Activated B cell treated with CpG ODN at 0.5 μM for 24 hours (primary cell): Measurements from ENCODE around the gene GABPB1. TPM values are rescaled to one million over a fixed set of nuclear protein-coding genes. Genes with fewer than 3 reads are reported as not detected.

Experiments
- ATAC-seq: fragments of 200-7000 bp; cut with Tn5 transposase; one replicate; pipeline ENCODE4 v1.10.0; 2021; ENCODE audit warnings: low read depth, mild to moderate bottlenecking, moderate library complexity
- CTCF ChIA-PET: fragments of 350-600 bp; sonication (Branson Sonifier 250); formaldehyde crosslinking; loops from one replicate; lab custom pipeline; 2021; ENCODE audit warnings: antibody characterized with exemption; lab: Charles Lee
- POLR2A ChIA-PET: fragments of 350-600 bp; sonication (Branson Sonifier 250); formaldehyde crosslinking; loops from one replicate; lab custom pipeline; 2021; ENCODE audit warnings: antibody characterized with exemption; lab: Charles Lee
- DNase-seq: peaks from one replicate; pipeline ENCODE4 v3.0.0; 2022
- H3K27ac Mint-ChIP-seq: one replicate; pipeline ENCODE4 v1.8.0; 2020; ENCODE audit warnings: mixed read lengths
- H3K27me3 Mint-ChIP-seq: one replicate; pipeline ENCODE4 v1.8.0; 2021; ENCODE audit warnings: mixed read lengths
- H3K36me3 Mint-ChIP-seq: one replicate; pipeline ENCODE4 v1.8.0; 2021; ENCODE audit warnings: low read depth, mixed read lengths
- H3K4me1 Mint-ChIP-seq: one replicate; pipeline ENCODE4 v1.8.0; 2021; ENCODE audit warnings: mixed read lengths
- H3K4me3 Mint-ChIP-seq: one replicate; pipeline ENCODE4 v1.8.0; 2020; ENCODE audit warnings: mild to moderate bottlenecking, mixed read lengths
- H3K9me3 Mint-ChIP-seq: one replicate; pipeline ENCODE4 v1.8.0; 2020; ENCODE audit warnings: mixed read lengths
- intact Hi-C: fragments of 100-400 bp; cut with micrococcal nuclease; formaldehyde crosslinking; loops from one replicate; pipeline ENCODE4 v1.15.1; 2024
- total RNA-seq: library from RNA; stranded (reverse); gene quantifications from 2 replicates; pipeline ENCODE4 v1.2.3, GENCODE V29; 2022
- TF ChIP-seq, protein P1 (sequence below): fragments of 200-600 bp; IDR thresholded peaks from one replicate; pipeline ENCODE4 v1.8.0; 2022; ENCODE audit warnings: antibody characterized with exemption, mild to moderate bottlenecking

GABPB1 gene
- total RNA-seq, 1 donor from 2014 or later: 32.7 TPM

DNA sequence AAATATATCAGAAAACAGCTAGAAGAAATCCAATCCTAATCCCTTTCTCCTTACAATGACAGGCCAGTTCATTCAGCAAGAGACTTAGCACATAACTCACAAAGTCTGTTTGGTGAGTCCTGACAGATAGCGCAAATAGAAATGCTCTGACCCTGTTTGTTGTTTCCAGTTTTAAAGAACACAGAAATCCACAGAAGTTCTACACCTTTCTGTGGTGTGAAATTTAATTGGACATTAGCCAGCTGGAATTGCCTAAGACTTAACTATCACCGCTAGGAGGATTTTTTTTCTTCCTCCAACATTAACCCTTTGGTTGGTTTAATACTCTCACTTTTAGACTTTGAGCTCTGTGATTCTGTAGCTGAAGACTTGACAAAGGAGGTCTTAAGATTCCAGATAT is 120.2 kb downstream of the GABPB1 start:
- H3K4me1 Mint-ChIP-seq: no peaks in the 10 kb centered on the region
- DNase-seq: no peak
- no peak overlapping the region for H3K4me3 Mint-ChIP-seq
- H3K36me3 Mint-ChIP-seq: no peaks in the 10 kb centered on the region
- ATAC-seq: no peak
- POLR2A ChIA-PET: no interaction called here
- no peak overlapping the region for H3K27ac Mint-ChIP-seq
- TF ChIP-seq, protein P1, sequence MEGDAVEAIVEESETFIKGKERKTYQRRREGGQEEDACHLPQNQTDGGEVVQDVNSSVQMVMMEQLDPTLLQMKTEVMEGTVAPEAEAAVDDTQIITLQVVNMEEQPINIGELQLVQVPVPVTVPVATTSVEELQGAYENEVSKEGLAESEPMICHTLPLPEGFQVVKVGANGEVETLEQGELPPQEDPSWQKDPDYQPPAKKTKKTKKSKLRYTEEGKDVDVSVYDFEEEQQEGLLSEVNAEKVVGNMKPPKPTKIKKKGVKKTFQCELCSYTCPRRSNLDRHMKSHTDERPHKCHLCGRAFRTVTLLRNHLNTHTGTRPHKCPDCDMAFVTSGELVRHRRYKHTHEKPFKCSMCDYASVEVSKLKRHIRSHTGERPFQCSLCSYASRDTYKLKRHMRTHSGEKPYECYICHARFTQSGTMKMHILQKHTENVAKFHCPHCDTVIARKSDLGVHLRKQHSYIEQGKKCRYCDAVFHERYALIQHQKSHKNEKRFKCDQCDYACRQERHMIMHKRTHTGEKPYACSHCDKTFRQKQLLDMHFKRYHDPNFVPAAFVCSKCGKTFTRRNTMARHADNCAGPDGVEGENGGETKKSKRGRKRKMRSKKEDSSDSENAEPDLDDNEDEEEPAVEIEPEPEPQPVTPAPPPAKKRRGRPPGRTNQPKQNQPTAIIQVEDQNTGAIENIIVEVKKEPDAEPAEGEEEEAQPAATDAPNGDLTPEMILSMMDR: no peak
- intact Hi-C loops: no loop called here
- no peaks in the 10 kb centered on the region for H3K27me3 Mint-ChIP-seq
- CTCF ChIA-PET: no interaction called here
- H3K9me3 Mint-ChIP-seq: no peaks in the 10 kb centered on the region

DNA sequence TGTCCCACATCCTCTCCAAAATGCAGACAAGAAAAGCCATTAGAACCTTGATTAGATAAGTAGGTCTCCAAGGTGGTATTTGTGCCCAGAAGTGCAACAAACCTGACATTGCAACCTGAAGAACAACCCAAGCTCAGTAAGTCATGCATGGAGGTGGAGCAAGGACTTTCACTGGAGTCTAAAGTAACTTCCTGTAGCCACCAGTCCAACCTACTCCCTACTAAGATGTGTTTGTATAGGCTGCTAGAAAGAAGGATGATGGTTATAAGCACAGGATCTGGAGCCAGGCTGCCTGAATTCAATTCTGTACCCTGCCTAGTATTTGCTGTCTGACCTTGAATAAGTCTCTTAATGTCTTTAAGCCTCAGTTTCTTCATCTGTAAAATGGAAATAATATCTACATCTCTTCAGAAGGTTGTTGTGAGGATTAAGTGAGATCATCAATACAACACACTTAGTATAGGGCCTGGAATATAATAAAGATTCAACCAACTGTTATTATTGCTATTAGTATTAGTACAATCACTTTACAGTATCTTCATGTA is 121.7 kb downstream of the GABPB1 start:
- no peak overlapping the region for H3K4me3 Mint-ChIP-seq
- no peak for DNase-seq
- H3K4me1 Mint-ChIP-seq: no peaks in the 10 kb centered on the region
- H3K9me3 Mint-ChIP-seq: no peaks in the 10 kb centered on the region
- no peak for ATAC-seq
- TF ChIP-seq, protein P1: no peak
- CTCF ChIA-PET: no interaction called here
- no peaks in the 10 kb centered on the region for H3K27me3 Mint-ChIP-seq
- POLR2A ChIA-PET: no interaction called here
- intact Hi-C loops: no loop called here
- no peak overlapping the region for H3K27ac Mint-ChIP-seq
- H3K36me3 Mint-ChIP-seq: no peaks in the 10 kb centered on the region

DNA sequence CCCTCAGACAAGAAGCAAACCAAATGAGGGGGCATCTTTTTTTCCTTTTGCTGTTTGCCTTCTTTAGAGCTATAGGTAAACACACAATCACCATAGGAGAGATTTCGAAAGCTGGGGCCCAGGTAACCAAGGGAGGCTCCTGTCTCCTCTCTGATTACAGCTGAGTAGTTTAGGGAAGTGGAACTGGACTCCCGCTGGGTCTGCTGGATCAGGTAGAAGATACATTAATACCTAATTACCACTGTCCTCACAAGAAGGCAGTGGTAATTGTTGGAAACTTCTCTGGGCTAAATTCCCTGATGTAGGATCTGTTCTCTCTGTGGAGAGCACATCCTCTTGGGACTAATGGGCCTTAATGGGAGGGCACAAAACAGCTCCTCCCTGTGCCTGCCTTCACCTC is 122.2 kb downstream of the GABPB1 start:
- Mint-ChIP-seq H3K27ac (no peak overlapping the region), H3K27me3 (no peaks in the 10 kb centered on the region), H3K4me3 (no peak overlapping the region), H3K9me3 (no peaks in the 10 kb centered on the region), H3K36me3 (no peaks in the 10 kb centered on the region), H3K4me1 (no peaks in the 10 kb centered on the region)
- no peak for ATAC-seq
- CTCF ChIA-PET: no interaction called here
- POLR2A ChIA-PET: no interaction called here
- intact Hi-C loops: no loop called here
- TF ChIP-seq, protein P1: no peak
- no peak for DNase-seq

DNA sequence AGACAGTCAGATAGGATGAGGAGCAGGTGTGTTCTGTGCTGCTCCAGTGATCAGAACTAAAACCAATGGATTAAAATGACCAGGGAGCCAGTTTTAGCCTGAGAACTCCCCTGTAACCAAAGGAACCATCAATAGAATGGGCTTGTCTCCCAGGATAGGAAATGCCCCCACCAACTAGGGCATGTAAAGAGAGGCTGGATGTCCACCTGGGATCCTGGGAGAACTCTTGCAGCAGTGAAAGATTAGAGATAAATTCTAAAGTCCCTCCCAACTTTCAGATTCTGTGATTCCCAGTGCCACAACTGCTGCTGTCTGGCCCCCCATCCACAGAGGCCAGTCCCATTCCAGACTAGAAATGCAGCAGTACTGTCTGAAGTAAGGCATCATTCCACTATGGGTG is 123.2 kb downstream of the GABPB1 start:
- no peak for DNase-seq
- H3K4me3 Mint-ChIP-seq: no peak overlapping the region
- no peaks in the 10 kb centered on the region for H3K27me3 Mint-ChIP-seq
- no peak for ATAC-seq
- ChIA-PET POLR2A (no interaction called here), CTCF (no interaction called here)
- no peak overlapping the region for H3K27ac Mint-ChIP-seq
- intact Hi-C loops: no loop called here
- no peaks in the 10 kb centered on the region for H3K36me3 Mint-ChIP-seq
- TF ChIP-seq, protein P1: no peak
- no peaks in the 10 kb centered on the region for H3K4me1 Mint-ChIP-seq
- H3K9me3 Mint-ChIP-seq: no peaks in the 10 kb centered on the region

DNA sequence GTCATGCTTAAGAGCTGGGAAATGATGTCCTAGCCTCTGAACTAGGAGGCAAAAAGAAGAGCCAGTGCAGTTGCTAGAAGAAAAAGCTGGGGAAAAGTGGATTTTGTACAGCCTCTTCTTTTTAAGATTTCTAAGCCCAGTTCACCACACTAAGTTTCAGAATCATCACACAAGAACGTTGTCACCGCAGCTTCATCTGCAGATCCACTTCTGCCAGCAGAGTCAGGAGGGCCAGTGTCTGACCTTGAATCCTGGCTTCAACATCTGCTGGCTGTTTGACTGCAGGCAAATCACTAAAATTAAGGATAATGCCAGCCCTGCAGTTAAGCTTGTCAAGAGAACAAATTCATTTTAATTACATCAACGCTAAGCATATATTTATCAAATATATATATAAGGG is 125.7 kb downstream of the GABPB1 start:
- no peak for ATAC-seq
- CTCF ChIA-PET: no interaction called here

More for the DNA sequence above, 125.7 kb downstream of the GABPB1 start:
- Mint-ChIP-seq H3K9me3 (no peaks in the 10 kb centered on the region), H3K27ac (no peak overlapping the region), H3K4me1 (no peaks in the 10 kb centered on the region), H3K4me3 (no peak overlapping the region), H3K36me3 (no peaks in the 10 kb centered on the region), H3K27me3 (no peaks in the 10 kb centered on the region)
- TF ChIP-seq, protein P1: no peak
- POLR2A ChIA-PET: interaction anchor here (0.6 kb wide), 1 partner anchor 1001 kb away, joined by 7 read pairs; no protein-coding TSS in a partner anchor
- intact Hi-C loops: no loop called here
- no peak for DNase-seq
